K562 (cell line): ENCODE results near the gene FYB1. TPM values are rescaled to one million over a fixed set of nuclear protein-coding genes. Genes with fewer than 3 reads are reported as not detected.

Experiments used
- ATF1 ChIP-seq, 2 experiments: fragments of 450-650 bp in 1 of 2; IDR thresholded peaks; 2 replicates each; pipeline ENCODE4 v1.6.1; 2016; ENCODE audit warnings: missing compliant biosample characterization in 1 of 2, missing genetic modification characterization in 1 of 2
- EHMT2 ChIP-seq: fragments of 450-650 bp; IDR thresholded peaks from 2 replicates; pipeline ENCODE4 v1.6.1; 2018; ENCODE audit warnings: antibody characterized with exemption
- JUND ChIP-seq, 2 experiments: IDR thresholded peaks; 2 replicates in 1 of 2; 3 replicates in 1 of 2; pipeline ENCODE4 v1.6.1; 2011; ENCODE audit warnings: borderline replicate concordance in 2 of 2, low read depth in 2 of 2, low read length in 2 of 2, improper control_type of control experiment in 1 of 2, missing biosample characterization in 1 of 2, missing genetic modification characterization in 1 of 2, missing genetic modification reagents in 1 of 2
- KAT7 ChIP-seq: sonication (generic); formaldehyde crosslinking; IDR thresholded peaks from 2 replicates; pipeline ENCODE4 v1.8.0; 2022; ENCODE audit warnings: missing genetic modification reagents, mild to moderate bottlenecking, borderline replicate concordance
- POLR2G ChIP-seq: fragments of 200-400 bp; formaldehyde crosslinking; IDR thresholded peaks from 2 replicates; pipeline ENCODE4 v1.6.1; 2017; ENCODE audit warnings: low read depth, mild to moderate bottlenecking, antibody characterized with exemption, low read length, moderate library complexity
- SMC3 ChIP-seq: conservative IDR thresholded peaks from 2 replicates; pipeline ENCODE4 v1.6.1; 2011; ENCODE audit warnings: low read depth, low read length, improper control_type of control experiment; ENCODE audit not compliant: insufficient read depth
- ZNF384 ChIP-seq: IDR thresholded peaks from 2 replicates; pipeline ENCODE4 v1.6.1; 2012; ENCODE audit warnings: low read depth, low read length, improper control_type of control experiment
- polyA plus RNA-seq, 8 experiments: library from polyadenylated mRNA; depleted of rRNA in 4 of 8; stranded (reverse) in 5 of 8; unstranded in 3 of 8; fragments of >200 nt; fragmentation: Nextera tagmentation in 2 of 8; fragmentation: Illumina TruSeq in 1 of 8; extraction: Ambion mirVana in 2 of 8; extraction: Trizol in 1 of 8; gene quantifications; 2 replicates each; pipeline versions ENCODE4 v1.2.1 to v1.2.3, GENCODE V29; 2011 to 2014; ENCODE audit warnings: inconsistent platforms in 1 of 8, missing spikeins in 1 of 8
- total RNA-seq, 7 experiments: library from RNA; depleted of rRNA in 6 of 7; stranded (reverse); fragments of >200 nt in 6 of 7; fragmentation: Illumina TruSeq in 2 of 7; extraction: Trizol in 2 of 7; gene quantifications; 2 replicates each; pipeline versions ENCODE4 v1.2.1 to v1.2.3, GENCODE V29; 2011 to 2021; ENCODE audit warnings: low replicate concordance in 1 of 7
- TF ChIP-seq, protein P1 (sequence below), 2 experiments: fragments of 450-650 bp; formaldehyde crosslinking in 1 of 2; IDR thresholded peaks; 2 replicates each; pipeline versions ENCODE4 v1.4.0 to v1.6.1; 2014 to 2020; ENCODE audit warnings: mild to moderate bottlenecking in 2 of 2, borderline replicate concordance in 1 of 2, low read depth in 1 of 2
- TF ChIP-seq, protein P2 (sequence below): fragments of 450-650 bp; IDR thresholded peaks from 2 replicates; pipeline ENCODE4 v1.6.1; 2016; ENCODE audit warnings: mild to moderate bottlenecking
- TF ChIP-seq, protein P3 (sequence below): fragments of 450-650 bp; IDR thresholded peaks from 2 replicates; pipeline ENCODE4 v1.7.0; 2016; ENCODE audit warnings: borderline replicate concordance
- TF ChIP-seq, protein P4 (sequence below): fragments of 450-650 bp; conservative IDR thresholded peaks from 2 replicates; pipeline ENCODE4 v1.6.1; 2016; ENCODE audit warnings: missing genetic modification characterization, low read depth, mild to moderate bottlenecking, control low read depth, missing compliant biosample characterization

The FYB1 gene
- total and polyA plus RNA-seq, 9 of the 15 experiments (the other 6 are each of a cell fraction or from before 2014, with no cell fraction given): 4.7 to 31.5 (median 9.7) TPM

DNA sequence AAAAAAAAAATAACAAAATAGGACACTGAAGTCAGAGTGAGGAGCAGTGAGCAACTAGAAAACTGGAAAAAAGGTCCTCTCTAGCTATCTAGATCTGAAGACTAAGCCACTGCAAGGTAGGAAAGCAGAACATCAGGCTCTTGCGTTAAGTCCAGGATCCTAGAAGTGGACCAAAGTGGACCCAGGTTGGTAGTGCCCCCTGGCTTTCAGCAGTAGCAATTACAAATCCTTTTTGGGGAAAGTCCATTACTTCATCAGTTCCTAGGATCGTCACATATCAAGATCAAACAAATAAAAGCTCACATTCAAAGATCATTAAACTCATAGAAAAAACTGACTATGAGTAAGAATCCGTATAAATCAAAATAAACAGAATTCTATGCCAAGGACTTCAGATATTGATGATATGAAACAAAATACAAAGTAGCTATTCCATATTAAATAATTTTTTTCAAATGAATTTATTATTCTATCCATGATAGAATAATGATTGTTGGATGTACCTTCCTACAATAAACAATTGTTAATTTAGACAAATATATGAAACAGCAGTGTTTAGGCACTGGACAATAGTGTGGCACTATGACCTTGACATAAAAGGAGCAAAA lies 138.7 kb downstream of the FYB1 start (continued):
- TF ChIP-seq, protein P1, sequence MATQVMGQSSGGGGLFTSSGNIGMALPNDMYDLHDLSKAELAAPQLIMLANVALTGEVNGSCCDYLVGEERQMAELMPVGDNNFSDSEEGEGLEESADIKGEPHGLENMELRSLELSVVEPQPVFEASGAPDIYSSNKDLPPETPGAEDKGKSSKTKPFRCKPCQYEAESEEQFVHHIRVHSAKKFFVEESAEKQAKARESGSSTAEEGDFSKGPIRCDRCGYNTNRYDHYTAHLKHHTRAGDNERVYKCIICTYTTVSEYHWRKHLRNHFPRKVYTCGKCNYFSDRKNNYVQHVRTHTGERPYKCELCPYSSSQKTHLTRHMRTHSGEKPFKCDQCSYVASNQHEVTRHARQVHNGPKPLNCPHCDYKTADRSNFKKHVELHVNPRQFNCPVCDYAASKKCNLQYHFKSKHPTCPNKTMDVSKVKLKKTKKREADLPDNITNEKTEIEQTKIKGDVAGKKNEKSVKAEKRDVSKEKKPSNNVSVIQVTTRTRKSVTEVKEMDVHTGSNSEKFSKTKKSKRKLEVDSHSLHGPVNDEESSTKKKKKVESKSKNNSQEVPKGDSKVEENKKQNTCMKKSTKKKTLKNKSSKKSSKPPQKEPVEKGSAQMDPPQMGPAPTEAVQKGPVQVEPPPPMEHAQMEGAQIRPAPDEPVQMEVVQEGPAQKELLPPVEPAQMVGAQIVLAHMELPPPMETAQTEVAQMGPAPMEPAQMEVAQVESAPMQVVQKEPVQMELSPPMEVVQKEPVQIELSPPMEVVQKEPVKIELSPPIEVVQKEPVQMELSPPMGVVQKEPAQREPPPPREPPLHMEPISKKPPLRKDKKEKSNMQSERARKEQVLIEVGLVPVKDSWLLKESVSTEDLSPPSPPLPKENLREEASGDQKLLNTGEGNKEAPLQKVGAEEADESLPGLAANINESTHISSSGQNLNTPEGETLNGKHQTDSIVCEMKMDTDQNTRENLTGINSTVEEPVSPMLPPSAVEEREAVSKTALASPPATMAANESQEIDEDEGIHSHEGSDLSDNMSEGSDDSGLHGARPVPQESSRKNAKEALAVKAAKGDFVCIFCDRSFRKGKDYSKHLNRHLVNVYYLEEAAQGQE (IDR thresholded peaks at IDR 0.05; ENCODE audit: borderline replicate concordance): peak; percentile 85
- TF ChIP-seq, protein P1 (CRISPR knock-in tag; IDR thresholded peaks at IDR 0.05; ENCODE audit: low read depth): no peak
- TF ChIP-seq SMC3 (peak; percentile 77), EHMT2 (0 out of 2 replicates have a peak, but pooled peaks have one; percentile 49), POLR2G (no peak), ATF1 (CRISPR knock-in tag; IDR thresholded peaks at IDR 0.05) (no peak), ATF1 (tag; IDR thresholded peaks at IDR 0.05) (0 out of 2 replicates have a peak, but pooled peaks have one; percentile 18), ZNF384 (0 out of 2 replicates have a peak, but pooled peaks have one; percentile 20), JUND (IDR thresholded peaks at IDR 0.05; ENCODE audit: borderline replicate concordance, low read depth, low read length) (peak; percentile 22; the same call in 1 of the 2 replicates), JUND (tag; IDR thresholded peaks at IDR 0.05; ENCODE audit: borderline replicate concordance, low read depth, low read length) (peak; percentile 52; the same call in 1 of the 3 replicates), KAT7 (CRISPR knock-in tag) (0 out of 2 replicates have a peak, but pooled peaks have one; percentile 29)
- TF ChIP-seq, protein P2, sequence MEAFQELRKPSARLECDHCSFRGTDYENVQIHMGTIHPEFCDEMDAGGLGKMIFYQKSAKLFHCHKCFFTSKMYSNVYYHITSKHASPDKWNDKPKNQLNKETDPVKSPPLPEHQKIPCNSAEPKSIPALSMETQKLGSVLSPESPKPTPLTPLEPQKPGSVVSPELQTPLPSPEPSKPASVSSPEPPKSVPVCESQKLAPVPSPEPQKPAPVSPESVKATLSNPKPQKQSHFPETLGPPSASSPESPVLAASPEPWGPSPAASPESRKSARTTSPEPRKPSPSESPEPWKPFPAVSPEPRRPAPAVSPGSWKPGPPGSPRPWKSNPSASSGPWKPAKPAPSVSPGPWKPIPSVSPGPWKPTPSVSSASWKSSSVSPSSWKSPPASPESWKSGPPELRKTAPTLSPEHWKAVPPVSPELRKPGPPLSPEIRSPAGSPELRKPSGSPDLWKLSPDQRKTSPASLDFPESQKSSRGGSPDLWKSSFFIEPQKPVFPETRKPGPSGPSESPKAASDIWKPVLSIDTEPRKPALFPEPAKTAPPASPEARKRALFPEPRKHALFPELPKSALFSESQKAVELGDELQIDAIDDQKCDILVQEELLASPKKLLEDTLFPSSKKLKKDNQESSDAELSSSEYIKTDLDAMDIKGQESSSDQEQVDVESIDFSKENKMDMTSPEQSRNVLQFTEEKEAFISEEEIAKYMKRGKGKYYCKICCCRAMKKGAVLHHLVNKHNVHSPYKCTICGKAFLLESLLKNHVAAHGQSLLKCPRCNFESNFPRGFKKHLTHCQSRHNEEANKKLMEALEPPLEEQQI: peak; percentile 48; the same call in 1 of the 2 replicates
- TF ChIP-seq, protein P3, sequence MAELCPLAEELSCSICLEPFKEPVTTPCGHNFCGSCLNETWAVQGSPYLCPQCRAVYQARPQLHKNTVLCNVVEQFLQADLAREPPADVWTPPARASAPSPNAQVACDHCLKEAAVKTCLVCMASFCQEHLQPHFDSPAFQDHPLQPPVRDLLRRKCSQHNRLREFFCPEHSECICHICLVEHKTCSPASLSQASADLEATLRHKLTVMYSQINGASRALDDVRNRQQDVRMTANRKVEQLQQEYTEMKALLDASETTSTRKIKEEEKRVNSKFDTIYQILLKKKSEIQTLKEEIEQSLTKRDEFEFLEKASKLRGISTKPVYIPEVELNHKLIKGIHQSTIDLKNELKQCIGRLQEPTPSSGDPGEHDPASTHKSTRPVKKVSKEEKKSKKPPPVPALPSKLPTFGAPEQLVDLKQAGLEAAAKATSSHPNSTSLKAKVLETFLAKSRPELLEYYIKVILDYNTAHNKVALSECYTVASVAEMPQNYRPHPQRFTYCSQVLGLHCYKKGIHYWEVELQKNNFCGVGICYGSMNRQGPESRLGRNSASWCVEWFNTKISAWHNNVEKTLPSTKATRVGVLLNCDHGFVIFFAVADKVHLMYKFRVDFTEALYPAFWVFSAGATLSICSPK: 0 out of 2 replicates have a peak, but pooled peaks have one; percentile 42
- TF ChIP-seq, protein P4, sequence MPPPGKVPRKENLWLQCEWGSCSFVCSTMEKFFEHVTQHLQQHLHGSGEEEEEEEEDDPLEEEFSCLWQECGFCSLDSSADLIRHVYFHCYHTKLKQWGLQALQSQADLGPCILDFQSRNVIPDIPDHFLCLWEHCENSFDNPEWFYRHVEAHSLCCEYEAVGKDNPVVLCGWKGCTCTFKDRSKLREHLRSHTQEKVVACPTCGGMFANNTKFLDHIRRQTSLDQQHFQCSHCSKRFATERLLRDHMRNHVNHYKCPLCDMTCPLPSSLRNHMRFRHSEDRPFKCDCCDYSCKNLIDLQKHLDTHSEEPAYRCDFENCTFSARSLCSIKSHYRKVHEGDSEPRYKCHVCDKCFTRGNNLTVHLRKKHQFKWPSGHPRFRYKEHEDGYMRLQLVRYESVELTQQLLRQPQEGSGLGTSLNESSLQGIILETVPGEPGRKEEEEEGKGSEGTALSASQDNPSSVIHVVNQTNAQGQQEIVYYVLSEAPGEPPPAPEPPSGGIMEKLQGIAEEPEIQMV (tag): peak; percentile 76
